Lower lobe of right lung (tissue), 2 donors: Measurements from ENCODE around the gene FASTKD2. TPM values are rescaled to one million over a fixed set of nuclear protein-coding genes. Genes with fewer than 3 reads are reported as not detected.

ENCODE experiments used
- ATAC-seq, 2 donors: fragments of 200-7000 bp; cut with Tn5 transposase; one replicate each; pipeline ENCODE4 v1.9.1; 2020 to 2022; ENCODE audit warnings: mild to moderate bottlenecking in 2 of 2, moderate library complexity in 2 of 2
- DNase-seq: peaks from one replicate; pipeline ENCODE4 v3.0.0-alpha.2; 2020
- H3K27ac ChIP-seq: fragments of 200-600 bp; one replicate; pipeline ENCODE4 v1.8.0; 2022
- H3K27me3 ChIP-seq: fragments of 200-600 bp; one replicate; pipeline ENCODE4 v1.8.0; 2022; ENCODE audit warnings: low read depth
- H3K36me3 ChIP-seq: fragments of 200-600 bp; one replicate; pipeline ENCODE4 v1.8.0; 2022; ENCODE audit warnings: mild to moderate bottlenecking
- H3K4me1 ChIP-seq: fragments of 200-600 bp; one replicate; pipeline ENCODE4 v1.8.0; 2022
- H3K4me3 ChIP-seq: fragments of 200-600 bp; one replicate; pipeline ENCODE4 v1.8.0; 2022; ENCODE audit warnings: mild to moderate bottlenecking
- H3K9me3 ChIP-seq: fragments of 200-600 bp; one replicate; pipeline ENCODE4 v1.8.0; 2022
- intact Hi-C: fragments of 100-400 bp; cut with DNase I; formaldehyde crosslinking; loops from one replicate; pipeline ENCODE4 v1.11.0; 2022
- total RNA-seq: library from RNA; stranded (reverse); fragmentation: NEBNext Ultra II Directional; extraction: Animal tissue kit (Norgen Biotek cat#: 25700); gene quantifications from one replicate; pipeline ENCODE4 v1.2.1, GENCODE V29; 2021
- TF ChIP-seq, protein P1 (sequence below): fragments of 200-600 bp; IDR thresholded peaks from one replicate; pipeline ENCODE4 v1.8.0; 2022; ENCODE audit warnings: antibody characterized with exemption, mild to moderate bottlenecking
- donor health status: DM: no; HTN: yes; CAD: no; lungs with severe emphysema.

The FASTKD2 gene
- total RNA-seq, 1 donor from 2014 or later: 18.2 TPM

DNA sequence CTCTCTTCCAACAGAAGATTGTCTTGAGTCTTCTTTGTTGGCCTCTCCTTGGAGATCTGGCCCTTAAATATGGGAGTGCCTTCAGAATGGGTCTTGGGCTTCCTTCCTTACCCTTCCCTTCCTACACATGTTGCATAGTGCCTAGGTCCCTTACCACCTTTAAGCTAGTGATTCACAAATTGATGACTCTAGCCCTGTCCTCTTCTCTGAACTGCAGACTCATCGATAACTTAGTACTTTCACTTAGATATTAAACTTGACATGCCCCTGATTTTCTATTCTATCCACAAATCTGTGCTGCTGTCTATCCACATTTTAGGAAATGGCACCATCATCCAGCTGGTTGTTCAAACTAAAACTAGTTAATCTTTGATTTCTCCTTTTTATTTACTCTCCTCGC is 38.1 kb upstream of the FASTKD2 start:
- DNase-seq (no peak), ATAC-seq (no peak)
- H3K4me3 ChIP-seq: no peak overlapping the region
- H3K27ac ChIP-seq: no peak overlapping the region
- H3K27me3 ChIP-seq: no peaks in the 10 kb centered on the region
- no peaks in the 10 kb centered on the region for H3K9me3 ChIP-seq
- intact Hi-C loops: no loop called here
- H3K36me3 ChIP-seq: no peaks in the 10 kb centered on the region
- H3K4me1 ChIP-seq: no peaks in the 10 kb centered on the region
- TF ChIP-seq, protein P1, sequence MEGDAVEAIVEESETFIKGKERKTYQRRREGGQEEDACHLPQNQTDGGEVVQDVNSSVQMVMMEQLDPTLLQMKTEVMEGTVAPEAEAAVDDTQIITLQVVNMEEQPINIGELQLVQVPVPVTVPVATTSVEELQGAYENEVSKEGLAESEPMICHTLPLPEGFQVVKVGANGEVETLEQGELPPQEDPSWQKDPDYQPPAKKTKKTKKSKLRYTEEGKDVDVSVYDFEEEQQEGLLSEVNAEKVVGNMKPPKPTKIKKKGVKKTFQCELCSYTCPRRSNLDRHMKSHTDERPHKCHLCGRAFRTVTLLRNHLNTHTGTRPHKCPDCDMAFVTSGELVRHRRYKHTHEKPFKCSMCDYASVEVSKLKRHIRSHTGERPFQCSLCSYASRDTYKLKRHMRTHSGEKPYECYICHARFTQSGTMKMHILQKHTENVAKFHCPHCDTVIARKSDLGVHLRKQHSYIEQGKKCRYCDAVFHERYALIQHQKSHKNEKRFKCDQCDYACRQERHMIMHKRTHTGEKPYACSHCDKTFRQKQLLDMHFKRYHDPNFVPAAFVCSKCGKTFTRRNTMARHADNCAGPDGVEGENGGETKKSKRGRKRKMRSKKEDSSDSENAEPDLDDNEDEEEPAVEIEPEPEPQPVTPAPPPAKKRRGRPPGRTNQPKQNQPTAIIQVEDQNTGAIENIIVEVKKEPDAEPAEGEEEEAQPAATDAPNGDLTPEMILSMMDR: no peak

DNA sequence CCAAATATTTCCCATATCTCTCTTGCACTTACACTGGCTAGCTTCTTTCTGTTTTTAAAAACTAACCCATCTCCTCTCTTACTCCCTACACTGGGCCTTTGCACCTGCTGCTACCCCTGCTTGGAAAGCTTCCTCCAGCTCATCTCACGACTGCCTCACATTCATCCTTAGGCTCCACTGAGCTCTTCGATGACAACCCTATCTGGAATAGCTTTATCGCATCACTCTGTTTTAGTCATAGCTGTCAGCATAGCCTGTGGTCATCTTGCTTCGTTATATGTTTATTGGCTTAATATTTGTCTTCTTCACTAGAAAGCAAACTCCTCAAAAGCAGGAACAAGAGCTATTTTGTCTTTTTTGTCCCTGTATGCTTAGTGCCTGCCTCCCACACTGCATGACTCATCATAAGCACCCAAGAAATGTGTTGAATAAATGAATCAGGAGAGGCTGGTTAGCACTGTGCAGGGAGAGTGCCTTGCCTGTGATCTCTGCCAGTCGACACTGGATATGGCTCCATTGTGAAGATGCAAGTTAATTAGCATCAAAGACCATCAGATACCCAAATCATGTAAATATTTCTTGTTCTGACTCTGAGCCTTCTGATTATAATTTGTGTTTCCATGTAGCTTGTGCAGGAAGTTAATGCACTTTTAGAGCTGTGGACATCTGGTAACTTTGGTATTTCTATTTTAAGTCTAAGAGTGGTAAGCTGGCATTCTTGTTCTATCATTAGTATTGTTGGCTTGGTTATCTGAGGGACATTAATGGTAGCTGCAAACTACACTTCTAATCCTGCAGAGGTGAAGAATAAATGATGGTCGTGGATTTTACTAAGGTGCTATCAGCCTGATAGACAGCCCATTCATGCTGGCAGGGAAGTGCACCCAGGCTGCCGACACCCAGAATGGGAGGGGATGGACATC is 36.9 kb upstream of the FASTKD2 start:
- H3K36me3 ChIP-seq: no peaks in the 10 kb centered on the region
- no peak overlapping the region for H3K27ac ChIP-seq
- intact Hi-C loops: no loop called here
- DNase-seq (no peak), ATAC-seq (no peak)
- no peaks in the 10 kb centered on the region for H3K4me1 ChIP-seq
- TF ChIP-seq, protein P1: no peak
- H3K27me3 ChIP-seq: no peaks in the 10 kb centered on the region
- H3K9me3 ChIP-seq: no peaks in the 10 kb centered on the region
- H3K4me3 ChIP-seq: no peak overlapping the region

DNA sequence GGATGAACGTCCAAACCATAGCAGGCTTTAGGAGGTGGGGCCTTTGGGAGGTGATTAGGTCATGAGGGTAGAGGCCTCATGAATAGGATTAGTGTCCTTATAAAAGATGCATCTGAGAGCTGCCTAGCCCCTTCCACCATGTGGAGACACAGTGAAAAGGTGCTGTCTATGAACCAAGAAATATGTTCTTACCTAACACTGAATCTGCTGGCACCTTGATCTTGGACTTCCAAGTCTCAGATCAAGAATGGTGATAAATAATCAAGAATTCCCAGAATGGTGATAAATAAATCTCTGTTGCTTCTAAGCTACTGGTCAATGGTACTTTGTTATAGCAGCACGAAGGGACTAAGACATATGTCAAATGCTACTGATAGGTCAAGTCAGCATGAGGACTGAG is 32.1 kb upstream of the FASTKD2 start:
- H3K36me3 ChIP-seq: no peaks in the 10 kb centered on the region
- H3K4me3 ChIP-seq: no peak overlapping the region
- TF ChIP-seq, protein P1: no peak
- ATAC-seq (no peak), DNase-seq (no peak)
- no peak overlapping the region for H3K27ac ChIP-seq
- intact Hi-C loops: no loop called here
- H3K4me1 ChIP-seq: no peaks in the 10 kb centered on the region
- H3K9me3 ChIP-seq: no peaks in the 10 kb centered on the region
- no peaks in the 10 kb centered on the region for H3K27me3 ChIP-seq

DNA sequence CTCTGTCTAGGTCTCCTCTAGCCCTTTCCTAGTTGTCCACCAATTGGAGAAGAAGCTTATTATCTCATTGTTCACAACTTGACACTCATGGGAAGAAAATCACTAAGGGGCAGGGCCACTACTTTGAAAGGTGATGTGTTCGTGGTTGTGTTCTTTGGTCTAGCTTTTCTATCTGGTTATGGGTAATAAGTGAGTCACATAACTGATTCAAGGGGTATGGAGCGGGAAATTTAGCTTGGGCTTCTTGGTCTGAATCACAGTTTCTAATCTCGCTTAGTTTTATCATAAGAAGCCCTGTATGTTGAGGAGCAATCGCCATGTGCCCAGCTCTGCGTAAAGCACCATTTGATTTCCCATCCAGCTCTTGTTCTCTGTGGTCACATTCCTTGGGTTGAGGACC is 28.5 kb upstream of the FASTKD2 start:
- no peak for ATAC-seq
- H3K4me1 ChIP-seq: no peaks in the 10 kb centered on the region

DNA sequence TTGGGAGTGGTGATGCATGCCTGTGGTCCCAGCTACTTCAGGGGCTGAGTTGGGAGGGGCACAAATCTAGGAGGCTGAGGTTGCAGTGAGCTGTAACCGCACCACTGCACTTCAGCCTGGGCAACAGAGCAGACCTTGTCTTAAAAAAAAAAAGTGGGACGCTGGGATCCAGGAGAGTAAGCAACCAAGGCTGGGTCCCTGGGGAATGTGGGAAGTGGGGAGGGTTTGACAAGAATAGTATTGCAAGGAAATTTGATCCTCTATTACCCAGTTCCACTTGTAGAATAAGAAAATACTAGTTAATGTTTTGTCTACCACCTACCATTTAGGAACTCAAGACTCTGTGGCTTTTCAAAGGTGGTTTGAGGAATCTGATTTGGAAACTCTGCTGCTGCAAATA is 26.1 kb upstream of the FASTKD2 start:
- DNase-seq: no peak
- Histone ChIP-seq H3K27me3 (no peaks in the 10 kb centered on the region), H3K9me3 (no peaks in the 10 kb centered on the region), H3K36me3 (no peaks in the 10 kb centered on the region), H3K4me1 (no peaks in the 10 kb centered on the region), H3K4me3 (no peak overlapping the region), H3K27ac (no peak overlapping the region)
- ATAC-seq: no peak
- intact Hi-C loops: no loop called here
- TF ChIP-seq, protein P1: no peak

More for the DNA sequence above, 28.5 kb upstream of the FASTKD2 start:
- no peak for DNase-seq
- Histone ChIP-seq H3K9me3 (no peaks in the 10 kb centered on the region), H3K27me3 (no peaks in the 10 kb centered on the region), H3K27ac (no peak overlapping the region), H3K4me3 (no peak overlapping the region), H3K36me3 (no peaks in the 10 kb centered on the region)
- intact Hi-C loops: no loop called here
- TF ChIP-seq, protein P1: no peak
